Breast epithelium (tissue), 4 donors: ENCODE measurements around the gene FAF1. TPM values are rescaled to one million over a fixed set of nuclear protein-coding genes. Genes with fewer than 3 reads are reported as not detected.

Experiments used
- DNase-seq, 2 donors: peaks; one replicate each; pipeline ENCODE4 v3.0.0-alpha.2; 2019; ENCODE audit warnings: low spot score in 2 of 2
- H3K27ac ChIP-seq, 2 donors: fragments of 200-600 bp; sonication (generic) in 1 of 2; one replicate each; pipeline ENCODE4 v1.5.1; 2016 to 2019; ENCODE audit warnings: mild to moderate bottlenecking in 1 of 2
- H3K27me3 ChIP-seq, 2 donors: fragments of 200-600 bp; sonication (generic) in 1 of 2; one replicate each; pipeline versions ENCODE4 v1.5.1 to v1.6.0; 2017 to 2019; ENCODE audit warnings: control low read depth in 1 of 2, mild to moderate bottlenecking in 1 of 2
- H3K36me3 ChIP-seq: fragments of 200-600 bp; one replicate; pipeline ENCODE4 v1.5.1; 2019
- H3K4me1 ChIP-seq, 2 donors: fragments of 200-600 bp; sonication (generic); one replicate each; pipeline ENCODE4 v1.5.1; 2016 to 2019; ENCODE audit warnings: control low read depth in 1 of 2
- H3K4me3 ChIP-seq, 3 donors: fragments of 200-600 bp; sonication (generic); 1 replicate in 2 of 3; 2 replicates in 1 of 3; pipeline ENCODE4 v1.5.1; 2016 to 2019; ENCODE audit warnings: mild to moderate bottlenecking in 3 of 3, moderate library complexity in 2 of 3
- H3K9me3 ChIP-seq, 2 donors: fragments of 200-600 bp; sonication (generic) in 1 of 2; one replicate each; pipeline ENCODE4 v1.5.1; 2016 to 2019; ENCODE audit warnings: control low read depth in 1 of 2
- POLR2A ChIP-seq: fragments of 450-650 bp; IDR thresholded peaks from one replicate; pipeline ENCODE4 v1.6.1; 2016; ENCODE audit warnings: antibody characterized with exemption, mild to moderate bottlenecking, moderate library complexity
- POLR2AphosphoS5 ChIP-seq, 3 donors: sonication (generic); formaldehyde crosslinking; IDR thresholded peaks; one replicate each; pipeline ENCODE4 v1.6.1; 2017; ENCODE audit warnings: antibody characterized with exemption in 3 of 3
- intact Hi-C: fragments of 100-400 bp; cut with DNase I; formaldehyde crosslinking; loops from one replicate; pipeline ENCODE4 v1.15.1; 2023; ENCODE audit warnings: low total_unique reads
- total RNA-seq, 3 donors: library from RNA; depleted of rRNA; stranded (reverse); fragments of >200 nt; gene quantifications; one replicate each; pipeline ENCODE4 v1.1.0, GENCODE V29; 2016
- TF ChIP-seq, protein P1 (sequence below), 3 donors: fragments of 450-650 bp; IDR thresholded peaks; one replicate each; pipeline ENCODE4 v1.5.1; 2016 to 2017; ENCODE audit warnings: antibody characterized with exemption in 3 of 3, mild to moderate bottlenecking in 3 of 3, moderate library complexity in 3 of 3

Gene FAF1
- total RNA-seq, 3 donors from 2014 or later, result 34.9 to 58.2 (median 42.0) TPM

DNA sequence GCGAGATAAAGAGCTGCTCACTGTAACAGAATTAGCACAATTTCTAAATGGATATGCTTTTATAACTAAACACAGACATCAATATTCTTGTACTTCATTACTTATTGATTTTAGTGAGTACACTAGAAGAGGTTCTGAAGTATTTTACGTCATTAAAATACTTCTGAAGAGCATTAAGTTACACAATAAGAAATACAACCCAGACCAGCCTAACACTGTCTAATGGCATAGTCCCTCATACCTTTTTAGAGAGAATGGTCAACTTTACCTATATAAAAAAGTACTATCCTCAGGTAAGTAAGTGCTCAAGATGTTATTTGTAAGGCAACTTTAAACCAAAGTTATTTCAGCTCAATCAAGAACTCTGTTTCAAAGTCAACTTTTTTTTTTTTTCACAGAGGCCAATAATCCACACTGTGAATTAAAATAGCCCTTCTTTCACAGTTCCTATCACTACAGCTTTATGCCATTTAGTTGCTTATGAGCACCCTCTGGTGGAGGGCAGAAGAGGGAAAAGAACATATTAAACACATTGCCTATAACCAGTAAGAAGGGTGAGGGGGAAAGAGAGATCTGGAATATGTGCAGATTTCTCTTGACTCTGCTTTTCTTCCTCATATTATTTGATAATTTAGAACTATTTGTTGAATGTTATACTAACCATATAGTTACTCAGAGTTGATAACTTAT lies 354.7 kb downstream of the FAF1 start:
- H3K9me3 ChIP-seq, result no peaks in the 10 kb centered on the region
- H3K36me3 ChIP-seq, result no peaks in the 10 kb centered on the region
- no peak overlapping the region for H3K4me3 ChIP-seq
- intact Hi-C loops, result no loop called here
- H3K27ac ChIP-seq, result no peak overlapping the region
- H3K4me1 ChIP-seq, result no peaks in the 10 kb centered on the region
- no peak for DNase-seq
- TF ChIP-seq, protein P1, sequence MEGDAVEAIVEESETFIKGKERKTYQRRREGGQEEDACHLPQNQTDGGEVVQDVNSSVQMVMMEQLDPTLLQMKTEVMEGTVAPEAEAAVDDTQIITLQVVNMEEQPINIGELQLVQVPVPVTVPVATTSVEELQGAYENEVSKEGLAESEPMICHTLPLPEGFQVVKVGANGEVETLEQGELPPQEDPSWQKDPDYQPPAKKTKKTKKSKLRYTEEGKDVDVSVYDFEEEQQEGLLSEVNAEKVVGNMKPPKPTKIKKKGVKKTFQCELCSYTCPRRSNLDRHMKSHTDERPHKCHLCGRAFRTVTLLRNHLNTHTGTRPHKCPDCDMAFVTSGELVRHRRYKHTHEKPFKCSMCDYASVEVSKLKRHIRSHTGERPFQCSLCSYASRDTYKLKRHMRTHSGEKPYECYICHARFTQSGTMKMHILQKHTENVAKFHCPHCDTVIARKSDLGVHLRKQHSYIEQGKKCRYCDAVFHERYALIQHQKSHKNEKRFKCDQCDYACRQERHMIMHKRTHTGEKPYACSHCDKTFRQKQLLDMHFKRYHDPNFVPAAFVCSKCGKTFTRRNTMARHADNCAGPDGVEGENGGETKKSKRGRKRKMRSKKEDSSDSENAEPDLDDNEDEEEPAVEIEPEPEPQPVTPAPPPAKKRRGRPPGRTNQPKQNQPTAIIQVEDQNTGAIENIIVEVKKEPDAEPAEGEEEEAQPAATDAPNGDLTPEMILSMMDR (IDR thresholded peaks at IDR 0.05), result peak in 1 of 3 donors; percentile 19
- TF ChIP-seq POLR2A (no peak), POLR2AphosphoS5 (IDR thresholded peaks at IDR 0.05) (no peak)
- H3K27me3 ChIP-seq, result no peaks in the 10 kb centered on the region

DNA sequence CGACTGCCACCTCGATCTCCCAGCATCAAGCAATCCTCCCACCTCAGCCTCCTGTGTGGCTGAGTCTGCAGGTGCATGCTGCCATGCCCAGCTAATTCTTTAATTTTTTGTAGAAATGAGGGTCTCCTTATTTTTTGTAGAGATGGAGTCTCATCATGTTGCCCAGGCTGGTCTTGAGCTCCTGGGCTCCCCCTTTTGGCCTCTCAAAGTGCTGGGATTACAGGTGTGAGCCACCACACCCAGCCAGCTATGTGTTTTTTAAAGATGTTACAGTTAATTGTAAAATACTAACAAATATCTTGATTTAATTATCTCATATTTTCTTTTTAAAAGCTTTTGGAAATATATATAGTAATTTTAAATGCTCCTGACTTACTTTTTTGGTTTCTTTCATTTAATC lies 355.5 kb downstream of the FAF1 start:
- H3K27ac ChIP-seq, result peak overlapping the region in 1 of 2 donors; percentile 30
- H3K27me3 ChIP-seq, result no peaks in the 10 kb centered on the region
- no peak for DNase-seq
- TF ChIP-seq POLR2A, result no peak
- TF ChIP-seq, protein P1 (IDR thresholded peaks at IDR 0.05), result no peak
- TF ChIP-seq POLR2AphosphoS5 (IDR thresholded peaks at IDR 0.05), result no peak
- H3K4me1 ChIP-seq, result no peaks in the 10 kb centered on the region
- no peaks in the 10 kb centered on the region for H3K9me3 ChIP-seq
- H3K36me3 ChIP-seq, result no peaks in the 10 kb centered on the region
- intact Hi-C loops, result no loop called here
- no peak overlapping the region for H3K4me3 ChIP-seq

DNA sequence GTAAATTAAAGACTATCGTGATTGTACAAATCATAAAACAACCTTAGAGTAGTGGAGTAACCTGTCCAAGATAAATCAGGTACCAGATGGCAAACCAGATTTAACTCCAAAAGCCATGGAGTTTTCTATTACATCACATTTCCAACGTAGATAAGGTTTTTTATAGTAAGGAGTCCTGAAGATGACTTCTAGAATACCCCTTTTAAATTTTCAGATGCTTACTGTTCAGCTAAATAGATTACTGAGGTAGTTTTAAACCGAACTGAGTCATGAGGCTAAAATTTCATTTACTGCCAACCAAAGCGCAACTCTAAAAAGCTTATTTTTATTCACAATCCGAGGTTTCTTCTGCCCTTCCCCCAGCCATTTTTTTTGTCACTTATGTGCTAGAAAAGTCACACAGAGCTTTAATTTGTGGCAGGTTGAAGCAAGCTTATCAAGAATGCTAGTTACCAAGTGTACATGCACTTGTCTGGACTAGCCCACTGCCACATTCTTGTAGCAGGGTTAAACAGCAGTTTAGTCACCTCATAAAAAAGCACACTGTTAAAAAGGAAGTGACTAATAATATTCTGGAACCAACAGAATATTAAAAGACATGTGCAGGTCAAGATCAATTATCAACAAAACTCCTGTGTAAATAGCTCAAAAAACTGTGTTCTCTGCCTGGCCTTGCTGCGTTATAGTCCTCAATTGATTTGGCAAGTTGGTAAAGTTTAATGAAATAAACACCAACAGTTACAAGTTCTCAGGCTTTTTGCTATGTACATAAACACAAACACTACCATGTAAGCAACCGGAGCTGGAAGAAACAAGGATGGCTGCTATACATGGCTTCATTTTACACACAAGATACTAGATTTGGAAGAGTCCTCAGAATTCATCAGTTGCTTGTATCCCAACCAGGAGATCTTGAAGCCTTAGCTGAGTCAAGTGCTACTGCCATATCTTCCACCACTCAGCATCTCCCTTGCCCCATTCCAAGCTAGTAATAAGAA lies 356.5 kb downstream of the FAF1 start:
- no peak overlapping the region for H3K4me3 ChIP-seq
- no peaks in the 10 kb centered on the region for H3K27me3 ChIP-seq
- H3K9me3 ChIP-seq, result no peaks in the 10 kb centered on the region
- peak overlapping the region; percentile 45 to 65 for H3K27ac ChIP-seq
- H3K36me3 ChIP-seq, result no peaks in the 10 kb centered on the region
- DNase-seq, result peak in 1 of 2 donors; percentile 51
- intact Hi-C loops, result no loop called here
- no peaks in the 10 kb centered on the region for H3K4me1 ChIP-seq
- TF ChIP-seq, protein P1 (IDR thresholded peaks at IDR 0.05), result no peak

DNA sequence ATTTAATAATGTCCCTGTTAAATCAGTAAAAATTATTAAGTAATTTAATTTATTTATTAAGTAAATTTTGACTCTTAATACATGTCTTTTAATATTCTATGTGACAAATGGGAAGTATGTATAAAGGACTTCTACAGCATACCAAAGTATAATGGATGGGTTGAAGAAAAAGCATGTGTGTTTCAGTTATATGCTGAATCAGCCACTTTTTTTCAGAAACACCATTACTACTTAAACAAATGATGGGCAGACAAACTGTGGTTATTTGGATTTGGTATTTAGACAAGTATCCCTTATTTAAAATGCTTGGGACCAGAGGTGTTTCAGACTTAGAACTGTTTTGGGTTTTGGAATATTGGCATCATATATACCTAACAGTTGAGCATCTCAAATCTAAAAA lies 360.5 kb downstream of the FAF1 start:
- H3K27ac ChIP-seq, result no peak overlapping the region
- H3K27me3 ChIP-seq, result no peaks in the 10 kb centered on the region
- H3K4me3 ChIP-seq, result no peak overlapping the region
- no peaks in the 10 kb centered on the region for H3K4me1 ChIP-seq
- no peaks in the 10 kb centered on the region for H3K9me3 ChIP-seq
- DNase-seq, result no peak
- H3K36me3 ChIP-seq, result no peaks in the 10 kb centered on the region
- intact Hi-C loops, result no loop called here
- no peak for TF ChIP-seq POLR2AphosphoS5 (IDR thresholded peaks at IDR 0.05)
- TF ChIP-seq, protein P1 (IDR thresholded peaks at IDR 0.05), result no peak
- no peak for TF ChIP-seq POLR2A

DNA sequence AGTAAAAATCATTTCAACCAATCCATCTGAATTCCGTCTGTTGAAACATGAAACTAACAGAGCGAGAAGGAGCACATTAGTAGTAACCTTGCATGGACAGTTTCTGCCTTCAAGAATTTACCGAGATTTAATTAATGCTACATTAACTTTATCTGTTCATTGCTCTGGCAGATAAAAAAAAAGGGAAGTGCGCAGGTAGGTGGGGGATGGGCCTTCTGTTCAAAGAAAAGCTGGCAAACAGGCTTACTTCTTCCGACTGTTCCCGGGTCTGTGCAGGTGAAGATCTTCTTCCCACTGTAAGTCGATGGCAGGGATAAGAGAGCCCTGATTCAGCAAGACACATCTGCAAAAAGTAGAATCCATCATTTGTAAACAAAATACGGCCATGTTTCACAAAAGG lies 364.2 kb downstream of the FAF1 start:
- H3K4me3 ChIP-seq, result no peak overlapping the region
- H3K36me3 ChIP-seq, result no peaks in the 10 kb centered on the region
- intact Hi-C loops, result no loop called here

More for the DNA sequence above, 364.2 kb downstream of the FAF1 start:
- H3K27ac ChIP-seq, result no peak overlapping the region
- no peaks in the 10 kb centered on the region for H3K9me3 ChIP-seq
- H3K27me3 ChIP-seq, result no peaks in the 10 kb centered on the region
- TF ChIP-seq, protein P1 (IDR thresholded peaks at IDR 0.05), result no peak
- no peak for TF ChIP-seq POLR2AphosphoS5 (IDR thresholded peaks at IDR 0.05)
- TF ChIP-seq POLR2A, result no peak
- DNase-seq, result no peak
- H3K4me1 ChIP-seq, result no peaks in the 10 kb centered on the region
